Activated T-cell treated with anti-CD3 and anti-CD28 coated beads for 1 hour (primary cell): ENCODE results near the gene IRAK2.

ENCODE experiments used
- DNase-seq: peaks from one replicate; pipeline ENCODE4 v3.0.0-alpha.2; 2020; ENCODE audit warnings: low read depth

Gene IRAK2

DNA sequence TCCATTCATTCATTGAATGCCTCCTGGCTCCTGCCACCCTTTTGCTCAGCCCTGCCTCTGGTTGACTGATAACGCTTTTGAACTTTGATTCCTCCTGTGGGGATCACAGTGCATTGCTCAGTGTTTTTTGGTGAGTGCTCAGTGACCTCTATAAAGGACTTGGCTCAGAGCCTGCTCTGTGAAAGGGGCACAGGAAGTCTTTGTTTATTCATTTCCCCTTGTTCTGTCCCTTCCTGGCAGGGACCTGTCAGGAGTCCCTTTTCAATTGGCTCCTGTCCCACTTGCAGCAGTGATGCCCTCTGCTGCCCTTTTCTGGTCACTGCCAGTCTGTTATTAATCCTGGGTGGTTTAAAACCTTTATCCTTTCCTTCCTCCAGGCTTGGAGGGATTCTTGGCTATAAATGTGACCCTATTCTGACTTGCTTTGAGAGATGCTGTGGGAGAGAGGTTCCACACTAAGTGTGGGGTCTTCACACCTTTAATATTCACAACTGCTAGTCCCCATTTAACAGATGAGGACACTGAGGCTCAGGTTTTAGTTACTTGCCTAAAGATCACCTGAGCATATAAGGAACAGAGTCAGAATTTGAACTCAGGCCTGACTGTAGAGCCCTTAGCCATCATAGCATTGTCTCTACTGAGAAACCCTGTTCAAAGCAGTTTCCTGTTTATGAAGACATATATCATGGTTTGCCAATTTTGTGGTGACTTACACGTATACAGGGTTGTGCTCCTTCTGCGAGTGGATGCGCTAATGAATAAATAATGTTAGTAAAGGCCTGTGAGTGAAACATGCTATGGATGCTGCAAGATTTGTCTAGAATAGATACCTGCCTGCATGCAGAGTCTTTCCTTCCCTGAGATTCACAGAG, 60.3 kb downstream of the IRAK2 start:
- DNase-seq: peak; percentile 44

DNA sequence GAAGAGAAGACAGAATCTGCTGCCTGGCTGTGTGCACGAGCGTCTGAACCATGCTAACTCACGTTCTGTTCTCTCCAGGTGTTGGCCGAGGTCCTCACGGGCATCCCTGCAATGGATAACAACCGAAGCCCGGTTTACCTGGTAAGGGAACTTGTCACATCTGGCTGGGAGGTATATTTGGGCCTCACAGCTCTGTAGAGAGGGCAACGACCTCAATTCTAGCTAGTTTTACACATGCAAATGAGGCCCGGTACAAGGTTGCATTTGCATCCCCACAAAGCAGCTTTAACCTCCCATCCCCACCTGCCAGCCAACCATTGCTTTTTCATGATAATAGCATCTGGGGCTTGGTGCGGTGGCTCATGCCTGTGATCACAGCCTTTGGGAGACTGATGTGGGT, 61.6 kb downstream of the IRAK2 start:
- DNase-seq: no peak

DNA sequence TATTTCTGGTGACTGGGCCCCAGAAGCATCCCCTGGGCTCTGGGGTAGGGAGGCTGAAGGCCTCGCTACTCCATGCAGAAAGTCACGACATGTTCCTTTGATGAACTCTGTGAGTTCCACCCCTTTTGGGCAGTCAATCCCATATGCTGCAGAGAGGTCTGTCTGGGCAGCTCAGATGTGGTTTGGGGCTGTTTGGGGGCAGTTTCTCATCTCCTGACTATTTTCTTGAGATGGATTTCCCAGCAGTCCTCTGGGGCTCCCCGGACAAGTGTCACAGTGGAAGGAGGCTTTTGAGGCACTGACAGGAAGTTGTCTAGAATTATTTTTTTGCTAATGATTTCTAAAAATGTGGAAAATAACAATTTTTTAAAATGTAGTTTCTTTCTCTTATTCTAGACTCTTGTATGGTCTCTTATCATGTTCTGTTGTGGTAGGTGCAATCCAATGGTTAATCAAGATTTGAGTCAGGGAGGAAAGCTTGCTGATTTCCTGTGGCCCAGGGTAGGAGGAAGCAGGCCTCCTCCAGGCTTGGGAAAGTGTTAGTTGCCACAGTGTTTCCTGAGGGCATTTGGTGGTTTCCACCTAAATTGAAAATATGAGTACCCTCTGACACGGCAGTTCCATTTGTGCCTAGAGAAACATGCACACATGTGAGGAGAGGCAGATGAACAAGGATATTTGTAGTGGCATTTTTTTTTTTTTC, 63.7 kb downstream of the IRAK2 start:
- no peak for DNase-seq

DNA sequence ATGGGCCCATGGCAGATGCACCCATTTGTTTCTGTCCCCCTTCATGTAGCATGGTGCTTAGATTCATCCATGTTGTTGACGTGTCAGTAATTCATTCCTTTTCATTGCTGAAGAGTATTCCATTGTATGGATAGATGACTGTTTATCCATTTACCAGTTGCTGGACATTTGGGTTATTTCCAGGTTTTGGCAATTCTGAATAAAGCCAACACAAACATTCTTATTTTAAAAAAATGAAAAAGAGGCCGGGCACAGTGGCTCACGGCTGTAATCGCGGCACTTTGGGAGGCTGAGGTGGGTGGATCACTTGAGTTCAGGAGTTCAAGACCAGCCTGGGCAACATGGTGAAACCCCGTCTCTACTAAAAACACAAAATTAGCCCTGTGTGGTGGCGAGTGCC, 64.9 kb downstream of the IRAK2 start:
- no peak for DNase-seq

DNA sequence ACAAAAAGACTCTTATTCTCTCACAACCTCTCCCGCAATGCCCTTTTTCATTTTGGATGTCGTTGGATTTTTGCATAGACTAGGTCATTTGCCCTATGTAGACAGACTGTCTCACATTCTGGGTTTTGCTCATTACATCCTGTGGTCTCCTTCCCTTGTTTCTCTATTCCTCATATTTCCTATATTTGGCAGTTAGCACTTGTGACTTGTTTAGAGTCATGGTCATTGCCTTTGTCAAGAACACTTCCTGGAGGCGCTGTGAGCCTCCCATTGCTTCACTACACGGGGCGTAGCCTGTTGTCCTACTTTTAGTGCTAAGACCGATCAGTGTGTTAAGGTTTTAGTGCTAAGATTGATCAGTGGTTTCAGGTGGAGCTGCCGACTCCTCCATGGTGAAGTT, 67.4 kb downstream of the IRAK2 start:
- no peak for DNase-seq

DNA sequence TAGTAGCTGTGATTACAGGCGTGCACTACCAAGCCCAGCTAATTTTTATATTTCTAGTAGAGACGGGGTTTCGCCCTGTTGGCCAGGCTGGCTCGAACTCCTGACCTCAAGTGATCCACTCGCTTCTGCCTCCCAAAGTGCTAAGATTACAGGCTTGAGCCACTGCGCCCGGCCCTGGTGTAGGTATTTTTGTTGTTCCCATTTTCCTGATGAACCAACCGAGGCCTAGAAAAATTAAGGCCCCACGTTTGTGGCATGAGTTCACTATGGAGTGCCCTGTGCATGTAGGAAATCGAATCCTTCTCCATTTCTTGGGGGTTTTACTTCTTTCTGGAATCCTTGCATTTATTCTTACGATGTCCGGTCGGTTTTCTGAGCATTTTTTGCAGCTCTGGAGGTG, 69.3 kb downstream of the IRAK2 start:
- no peak for DNase-seq

DNA sequence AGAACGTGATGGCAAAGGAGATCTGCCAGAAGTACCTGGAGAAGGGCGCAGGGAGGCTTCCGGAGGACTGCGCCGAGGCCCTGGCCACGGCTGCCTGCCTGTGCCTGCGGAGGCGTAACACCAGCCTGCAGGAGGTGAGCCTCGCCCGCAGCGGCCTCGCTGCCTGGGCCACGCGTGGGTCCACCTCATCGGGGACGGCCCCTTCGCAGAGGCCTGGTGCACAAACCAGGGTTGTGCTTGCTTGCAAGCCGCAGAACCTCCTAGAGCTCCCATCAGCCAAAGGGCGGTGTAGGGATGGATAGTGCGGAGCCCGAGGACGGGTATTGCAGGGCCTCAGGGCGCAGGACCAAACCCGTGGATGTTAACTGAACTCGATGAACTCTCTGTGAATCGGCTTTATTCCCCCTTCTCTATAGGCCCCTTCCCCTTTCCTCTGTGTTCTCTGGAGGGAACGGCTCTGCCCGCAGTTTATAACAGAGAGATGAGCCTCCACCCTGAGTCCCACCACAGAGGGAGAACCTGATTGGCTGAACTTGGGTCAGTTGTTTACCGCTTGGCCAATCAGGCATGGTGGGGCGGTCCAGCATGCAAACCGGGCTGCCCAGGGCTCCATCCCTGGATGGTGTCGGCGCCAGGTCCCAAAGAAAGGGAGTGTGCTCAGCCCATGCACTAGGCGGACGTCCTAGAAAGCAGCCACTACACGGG, 70.0 kb downstream of the IRAK2 start:
- DNase-seq: no peak

DNA sequence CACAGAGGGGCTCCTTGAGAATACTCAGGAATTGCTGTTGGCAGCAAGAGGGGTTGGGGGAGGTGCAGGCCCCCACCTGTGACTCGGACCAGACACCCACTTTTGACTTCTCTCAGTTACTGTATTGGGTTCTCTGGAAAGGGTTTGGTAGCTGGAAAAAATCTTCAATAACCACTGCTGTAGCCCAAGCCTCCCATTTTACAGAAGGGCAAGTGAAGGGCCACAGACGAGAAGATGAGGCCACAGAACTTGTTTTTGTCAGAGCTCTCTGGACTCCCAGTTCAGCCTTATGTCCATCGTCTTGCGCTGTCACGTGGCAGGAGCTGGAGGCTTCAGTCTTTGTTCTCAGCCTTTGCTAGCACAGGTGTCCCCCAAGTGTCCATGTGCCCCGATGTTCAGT, 70.8 kb downstream of the IRAK2 start:
- no peak for DNase-seq

DNA sequence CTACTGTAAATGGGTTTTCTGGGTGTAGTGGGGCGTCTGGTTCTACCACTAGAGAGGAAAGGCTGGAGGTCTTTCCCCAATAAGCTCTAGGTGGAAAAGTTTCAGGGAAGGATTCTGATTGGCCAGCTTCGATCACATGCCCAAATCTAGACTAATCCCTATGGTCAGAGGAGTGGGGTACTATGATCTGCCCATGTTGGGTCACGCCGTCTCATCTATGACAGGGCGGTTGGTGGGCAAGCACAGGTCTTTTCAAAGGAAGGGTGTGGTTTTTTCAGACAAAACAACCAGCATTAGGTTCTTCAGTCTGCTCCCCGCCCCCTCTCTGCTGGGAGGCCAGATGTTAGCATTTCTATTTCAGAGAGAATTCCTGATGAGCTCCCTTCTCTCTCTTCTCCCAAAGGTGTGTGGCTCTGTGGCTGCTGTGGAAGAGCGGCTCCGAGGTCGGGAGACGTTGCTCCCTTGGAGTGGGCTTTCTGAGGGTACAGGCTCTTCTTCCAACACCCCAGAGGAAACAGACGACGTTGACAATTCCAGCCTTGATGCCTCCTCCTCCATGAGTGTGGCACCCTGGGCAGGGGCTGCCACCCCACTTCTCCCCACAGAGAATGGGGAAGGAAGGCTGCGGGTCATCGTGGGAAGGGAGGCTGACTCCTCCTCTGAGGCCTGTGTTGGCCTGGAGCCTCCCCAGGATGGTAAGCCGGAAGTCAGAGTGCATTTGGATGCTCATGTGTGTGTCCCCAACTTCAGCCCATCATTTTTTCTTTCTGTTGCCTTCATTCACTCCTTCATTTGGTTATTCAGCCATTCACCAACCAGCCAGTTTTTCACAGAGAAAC, 73.8 kb downstream of the IRAK2 start:
- no peak for DNase-seq

DNA sequence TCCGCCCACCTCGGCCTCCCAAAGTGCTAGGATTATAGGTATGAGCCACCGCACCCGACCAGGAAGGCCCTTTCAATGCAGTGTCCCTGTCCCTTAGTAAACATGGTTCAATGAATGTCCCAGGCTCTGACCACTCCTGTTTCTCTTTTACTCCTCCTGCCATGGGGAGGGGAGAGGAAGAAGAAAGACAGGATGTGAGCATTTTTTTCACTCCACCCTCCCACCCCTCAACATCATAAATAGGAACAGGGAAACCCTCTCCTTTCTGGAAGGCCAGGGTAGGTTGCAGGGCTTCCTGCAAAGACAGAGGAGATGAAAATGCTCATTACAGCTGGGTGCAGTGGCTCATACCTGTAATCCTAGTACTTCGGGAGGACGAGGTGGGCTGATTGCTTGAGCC, 76.1 kb downstream of the IRAK2 start:
- no peak for DNase-seq

DNA sequence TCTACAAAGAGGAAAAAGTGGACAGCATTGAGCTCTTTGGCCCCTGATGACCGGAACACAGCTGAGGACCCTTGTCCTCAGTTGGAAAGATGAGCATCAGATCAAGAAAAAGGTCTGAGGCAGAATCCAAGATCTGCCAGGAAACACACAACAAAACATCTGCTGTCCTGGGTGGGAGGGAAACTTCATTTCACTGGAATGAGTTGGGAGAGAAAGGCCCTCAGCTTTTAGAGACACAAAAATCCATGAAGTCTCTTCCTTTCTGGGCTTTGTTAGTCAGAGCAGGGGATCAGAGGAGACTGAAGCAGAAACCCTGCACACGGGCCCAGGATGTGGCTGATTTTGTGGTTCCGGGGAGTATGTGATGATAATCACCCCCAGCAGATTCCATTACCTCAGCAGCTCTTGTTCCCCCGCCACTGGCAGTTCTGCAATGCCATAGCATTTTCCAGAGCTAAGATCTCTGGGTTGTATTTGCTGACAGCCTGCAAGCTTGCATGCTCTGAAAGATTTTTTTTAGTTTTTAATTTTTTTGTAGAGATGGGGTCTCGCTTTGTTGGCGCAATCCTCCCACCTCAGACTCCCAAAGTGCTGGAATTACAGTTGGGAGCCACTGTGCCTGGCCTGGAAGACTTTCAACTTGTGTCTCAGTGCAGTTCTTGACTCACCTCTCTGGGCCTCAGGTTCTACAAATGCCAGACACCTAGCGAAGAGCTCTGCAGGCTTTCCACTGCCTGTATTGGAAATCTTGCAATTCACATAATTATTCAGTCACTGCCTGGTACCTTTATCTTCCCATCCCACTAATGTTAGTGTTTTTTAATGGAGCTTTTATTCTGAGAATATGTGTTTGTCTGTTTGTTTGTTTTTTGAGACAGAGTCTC, 77.7 kb downstream of the IRAK2 start:
- peak; percentile 66 for DNase-seq

DNA sequence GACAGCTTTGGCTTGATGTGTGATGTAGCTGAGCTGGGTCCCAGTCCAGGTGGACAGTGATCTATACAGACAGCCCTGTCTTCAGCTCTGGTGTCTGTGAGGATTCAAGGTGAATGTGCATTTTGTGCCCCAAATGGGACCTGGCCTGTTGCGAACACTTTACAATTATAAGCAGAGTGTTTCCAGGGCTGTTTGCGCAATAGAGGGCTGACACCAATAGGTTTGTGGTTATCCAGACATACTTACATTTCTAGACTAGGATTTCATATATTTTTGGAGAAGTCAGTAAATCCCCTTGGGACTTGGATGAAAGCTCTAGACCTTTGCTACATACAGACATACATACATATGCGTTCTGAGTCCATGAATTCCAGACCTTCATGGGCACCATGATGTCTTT, 79.3 kb downstream of the IRAK2 start:
- no peak for DNase-seq

DNA sequence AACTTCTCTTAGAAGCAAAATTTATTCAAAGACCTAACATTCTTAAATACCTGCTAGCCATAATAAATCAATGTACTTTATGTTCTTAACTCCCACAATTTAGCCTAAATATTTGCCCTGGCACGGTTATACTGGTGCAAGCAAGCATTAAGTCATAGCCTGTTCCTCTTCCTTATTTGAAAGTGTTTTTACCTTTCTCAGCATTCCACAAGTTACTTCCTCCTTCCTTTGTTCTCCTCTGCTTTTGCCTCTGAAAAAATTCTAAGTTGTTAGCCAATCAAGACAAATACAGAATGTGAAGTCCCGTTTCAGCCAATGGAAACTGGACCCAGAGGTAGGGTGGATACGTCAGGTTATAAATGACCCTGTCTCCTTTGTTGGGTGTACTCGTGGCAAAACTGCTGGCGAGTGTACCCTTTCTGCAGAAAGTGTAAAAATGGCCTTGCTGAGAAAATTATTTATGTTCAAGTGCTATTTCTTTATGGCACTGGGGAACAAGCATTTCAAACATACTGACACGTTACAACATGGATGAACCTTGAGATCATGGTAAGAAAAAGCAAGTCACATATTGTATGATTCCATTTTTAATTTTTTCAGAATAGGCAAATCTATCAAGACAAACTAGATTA, 80.5 kb downstream of the IRAK2 start:
- DNase-seq: no peak

DNA sequence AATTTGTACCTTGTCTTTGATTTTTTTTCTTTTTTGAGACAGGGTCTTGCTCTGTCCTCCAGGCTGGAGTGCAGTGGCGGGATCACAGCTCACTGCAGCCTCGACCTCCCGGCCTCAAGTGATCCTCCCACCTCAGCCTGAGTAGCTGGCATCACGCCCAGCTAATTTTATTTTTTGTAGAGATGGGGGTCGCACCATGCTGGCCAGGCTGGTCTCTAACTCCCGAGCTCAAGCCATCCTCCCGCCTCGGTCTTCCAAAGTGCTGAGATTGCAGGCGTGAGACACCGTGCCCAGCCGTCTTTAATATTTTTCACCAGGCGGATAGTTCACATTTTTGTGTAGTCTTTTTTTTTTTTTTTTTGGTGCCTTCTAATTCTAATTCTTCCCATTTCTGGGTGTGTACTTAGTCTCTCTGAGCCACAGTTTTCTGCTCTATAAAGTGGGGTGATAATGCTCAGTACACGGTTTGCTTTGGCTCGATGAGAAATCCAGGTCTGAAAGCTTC, 83.0 kb downstream of the IRAK2 start:
- no peak for DNase-seq

DNA sequence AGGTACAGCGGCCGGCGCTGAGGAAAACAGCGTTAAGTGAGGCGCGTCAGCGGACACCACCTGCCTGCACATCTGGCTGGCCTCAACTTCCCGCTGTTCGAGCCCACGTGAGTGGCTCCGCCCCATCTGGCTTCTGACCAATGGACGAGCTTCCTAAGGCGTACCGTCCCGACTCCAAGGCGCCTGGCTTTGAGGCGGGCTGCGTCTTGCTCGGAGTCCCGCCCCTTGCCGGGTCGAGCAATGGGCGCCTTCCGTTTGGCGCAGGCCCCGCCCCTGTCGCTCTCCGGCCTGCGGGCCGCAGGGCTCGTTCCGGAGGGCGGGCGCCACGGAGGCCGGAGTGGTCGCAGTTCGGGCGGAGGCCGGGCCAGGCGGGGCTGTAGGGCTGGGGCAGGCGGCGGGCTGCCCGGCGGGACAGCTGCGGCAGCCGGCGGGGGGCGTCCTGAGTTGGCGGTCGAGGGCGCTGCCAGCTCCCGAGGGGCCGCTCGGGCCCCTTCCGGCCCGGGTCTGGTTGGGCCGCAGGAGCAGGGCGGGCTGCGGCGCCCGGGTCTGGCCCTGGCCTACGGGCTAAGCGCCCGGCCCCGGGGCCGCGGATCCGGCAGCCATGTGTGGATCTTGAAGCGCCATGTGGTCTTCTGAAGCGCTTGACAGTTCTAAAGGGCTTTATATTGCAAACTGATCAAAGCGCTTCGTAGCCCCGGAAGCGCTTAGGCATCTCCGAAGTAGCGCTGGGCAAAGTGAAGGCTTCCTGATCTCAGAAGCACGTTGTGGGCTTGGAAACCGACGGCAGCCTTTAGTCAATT, 83.7 kb downstream of the IRAK2 start, which contains the start of gene TATDN2:
TATDN2 (plus strand) TSS at position 276 of the 800 bp plus-strand sequence. CDS start 742 bp downstream, outside the sequence.
- DNase-seq: peak; percentile 87

DNA sequence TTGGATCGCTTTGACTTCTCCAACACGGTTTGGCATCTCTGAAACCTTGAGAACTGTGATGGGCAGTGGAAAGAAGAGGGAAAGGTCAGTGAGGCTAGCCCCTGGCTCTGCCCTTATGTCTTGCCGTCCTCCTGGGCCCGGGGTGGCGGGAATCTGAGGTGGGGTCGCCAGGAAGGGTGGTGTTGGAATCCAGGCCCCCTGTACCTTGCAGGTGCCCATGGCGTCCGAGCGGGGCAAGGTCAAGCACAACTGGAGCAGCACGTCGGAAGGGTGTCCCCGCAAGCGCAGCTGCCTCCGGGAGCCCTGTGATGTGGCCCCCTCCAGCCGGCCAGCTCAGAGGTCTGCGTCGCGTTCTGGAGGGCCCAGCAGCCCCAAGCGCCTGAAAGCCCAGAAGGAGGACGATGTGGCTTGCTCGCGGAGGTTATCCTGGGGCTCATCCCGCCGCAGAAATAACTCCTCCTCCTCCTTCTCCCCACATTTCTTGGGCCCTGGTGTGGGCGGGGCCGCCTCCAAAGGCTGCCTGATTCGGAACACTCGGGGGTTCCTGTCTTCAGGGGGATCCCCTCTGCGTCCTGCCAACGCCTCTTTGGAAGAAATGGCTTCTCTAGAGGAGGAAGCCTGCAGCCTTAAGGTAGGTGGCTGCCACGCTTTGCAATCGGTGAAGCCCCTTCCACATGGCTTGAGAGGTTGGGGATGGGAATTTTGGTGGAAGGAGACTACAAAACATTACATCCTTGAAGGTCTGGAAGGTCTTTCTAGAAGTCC, 84.4 kb downstream of the IRAK2 start:
- DNase-seq: peak; percentile 30

DNA sequence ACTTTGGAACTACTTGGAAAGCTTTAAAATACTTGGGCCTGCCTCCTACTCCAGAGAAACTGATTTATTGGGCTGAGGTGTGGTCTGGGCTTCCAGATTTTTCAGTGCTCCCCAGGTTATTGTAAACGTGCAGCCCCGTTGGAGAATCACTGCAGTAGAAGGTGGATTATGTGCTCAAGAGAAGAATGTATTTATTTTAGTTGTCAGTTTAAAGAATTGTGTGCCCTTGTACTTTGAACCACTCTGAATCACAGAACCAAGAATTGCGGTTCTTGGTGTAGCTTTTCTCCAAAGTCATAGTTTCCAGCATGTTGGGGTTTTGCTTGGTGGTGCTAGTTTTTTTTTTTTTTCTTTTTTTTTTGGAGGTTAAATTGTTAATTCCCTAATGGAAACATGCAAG, 85.1 kb downstream of the IRAK2 start:
- DNase-seq: no peak

DNA sequence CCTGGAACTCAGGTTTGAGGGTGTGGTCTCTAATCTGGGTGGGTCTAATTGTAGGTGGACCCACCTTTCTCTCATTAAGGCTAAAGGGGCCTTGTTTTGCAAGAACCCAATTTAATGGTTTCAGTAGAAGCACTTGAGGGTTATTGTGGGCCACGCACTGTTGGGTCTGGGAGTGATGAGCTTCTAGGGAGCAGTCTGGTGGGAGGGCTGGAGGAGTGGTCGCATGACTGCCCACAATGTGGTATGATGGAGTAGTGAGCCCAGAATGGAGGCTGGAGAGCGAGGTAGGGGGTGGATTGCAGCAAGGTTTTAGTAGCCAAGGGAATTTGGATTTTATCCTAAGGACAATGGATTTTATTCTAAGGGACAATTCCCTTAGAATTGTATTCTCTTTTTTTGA, 86.3 kb downstream of the IRAK2 start:
- no peak for DNase-seq

DNA sequence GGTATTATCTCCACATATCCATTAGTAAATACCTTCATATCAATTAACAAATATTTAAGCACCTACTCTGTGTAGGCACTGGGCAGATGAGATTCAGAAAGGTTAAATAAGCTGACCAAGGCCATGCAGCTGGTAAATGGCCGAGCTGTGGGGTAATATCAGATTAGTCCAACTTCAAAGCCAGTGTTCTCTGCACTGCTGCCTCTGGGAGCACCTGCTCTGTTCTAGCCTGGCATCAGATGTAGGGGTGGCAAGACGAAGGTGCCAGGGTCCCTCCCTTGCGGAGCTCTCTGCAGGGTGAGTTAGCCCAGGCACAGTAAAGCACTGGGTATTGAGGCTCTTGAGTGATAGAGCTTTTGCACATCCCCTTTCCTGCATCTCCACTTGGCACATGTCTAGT, 89.0 kb downstream of the IRAK2 start:
- DNase-seq: no peak
